ELR (cell line): ENCODE results near the gene ACYP2.
"Not testable (repeated sequence)": the region's sequence is repeated elsewhere in the genome, so short reads cannot be mapped to it uniquely, and the experiment has no call there.

ENCODE experiments used
- DNase-seq: peaks from one replicate; pipeline ENCODE4 v3.0.0-alpha.2; 2015; ENCODE audit warnings: low read depth

ACYP2 gene

GRCh38 chr2:54271843-54272627, 156.6 kb downstream of the ACYP2 start:
- no peak for DNase-seq

DNA sequence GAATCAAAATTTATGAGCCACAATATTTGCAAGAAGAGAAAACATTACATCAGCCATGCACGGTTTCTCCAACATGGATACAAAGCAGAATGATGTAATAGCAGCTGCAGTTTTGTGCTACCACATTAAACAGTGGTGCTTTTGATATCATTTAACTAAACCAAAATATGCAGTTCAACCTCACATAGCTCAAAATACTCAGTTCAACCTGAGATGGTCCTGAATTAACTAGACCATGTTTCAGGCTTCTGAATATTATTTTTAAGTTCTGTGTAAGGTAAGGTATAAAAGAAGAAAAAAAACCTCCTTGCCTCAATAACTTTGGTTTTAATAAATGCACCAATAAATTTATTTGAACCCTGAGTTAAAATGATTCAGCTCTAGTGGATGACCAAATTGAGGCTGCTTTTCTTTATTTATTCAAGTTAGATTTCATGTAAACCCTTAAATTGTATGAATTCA, 159.4 kb downstream of the ACYP2 start:
- DNase-seq = peak; percentile 25

- DNase-seq = no peak
Measured at GRCh38 chr2:54275541-54275940, 160.1 kb downstream of the ACYP2 start.

- DNase-seq = peak; percentile 32
Measured at GRCh38 chr2:54279385-54279784, 164.0 kb downstream of the ACYP2 start.

DNA sequence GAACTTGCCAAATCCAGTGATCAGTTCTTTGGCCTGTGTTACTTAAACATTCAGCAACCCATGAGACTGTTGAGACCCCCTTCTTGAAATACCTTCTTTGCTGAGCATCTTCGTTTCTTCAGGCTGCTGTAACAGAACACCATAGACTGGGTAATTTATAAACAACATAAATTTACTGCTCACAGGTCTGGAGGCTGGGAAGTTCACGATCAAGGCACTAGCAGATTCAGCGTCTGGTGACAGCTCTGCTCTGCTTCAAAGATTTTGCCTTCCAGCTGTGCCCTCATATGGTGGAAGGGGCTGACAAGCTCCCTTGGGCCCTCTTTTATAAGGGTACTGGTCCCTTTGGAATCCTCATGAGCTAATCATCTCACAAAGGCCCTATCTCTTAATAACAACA, 169.4 kb downstream of the ACYP2 start:
- DNase-seq = no peak

DNA sequence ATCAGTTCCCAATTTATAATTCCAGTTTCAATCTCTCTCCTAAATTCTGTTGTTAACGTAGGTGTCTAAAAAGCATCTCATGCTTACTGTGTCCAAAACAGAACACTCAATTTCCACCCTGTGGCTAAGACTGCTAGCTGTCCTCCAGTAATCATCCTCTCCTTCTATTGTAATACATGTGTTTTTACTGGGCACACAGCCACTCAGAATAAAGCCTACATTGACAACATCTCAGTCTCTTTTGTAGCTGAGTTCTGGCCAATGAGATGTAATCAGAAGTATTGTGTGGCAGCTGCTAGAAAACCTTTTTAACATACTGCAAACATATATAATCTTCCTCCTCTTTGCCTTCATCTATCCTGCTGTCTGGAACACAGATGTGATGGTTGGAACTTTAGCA, 170.0 kb downstream of the ACYP2 start:
- DNase-seq = no peak

GRCh38 chr2:54287532-54287931, 172.1 kb downstream of the ACYP2 start:
- DNase-seq = no peak

GRCh38 chr2:54289917-54290316, 174.5 kb downstream of the ACYP2 start:
- DNase-seq = no peak

DNA sequence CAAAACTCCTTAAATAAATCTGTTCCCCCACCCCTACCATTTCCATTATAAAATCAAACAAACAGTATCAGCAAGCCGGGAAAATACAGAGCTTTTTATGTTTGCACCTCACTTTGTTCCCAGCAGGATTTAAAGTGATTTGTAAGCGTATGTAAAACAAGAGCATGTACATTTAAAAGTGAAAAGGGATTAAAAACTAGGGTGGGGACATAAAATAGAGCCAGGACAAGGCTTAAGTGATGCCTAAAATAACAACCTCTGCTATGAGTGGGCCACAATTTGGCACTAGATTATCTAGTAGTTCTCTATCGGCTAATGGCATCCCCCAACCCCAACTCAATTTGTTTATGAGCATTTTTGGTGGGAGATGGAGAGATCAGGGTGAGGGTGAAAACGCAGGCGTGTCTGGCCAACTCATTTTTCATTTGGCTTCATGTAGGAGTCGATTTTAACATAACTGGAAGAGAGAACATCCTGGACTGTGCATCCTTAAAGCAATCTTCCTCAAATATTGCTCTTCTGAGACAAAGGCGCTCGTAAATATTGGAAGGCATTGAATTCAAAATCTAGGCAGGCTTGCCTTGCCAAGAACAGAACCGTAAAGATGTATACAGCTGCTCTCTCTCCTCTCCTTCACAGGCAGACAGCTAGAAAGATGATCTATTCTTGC, 175.1 kb downstream of the ACYP2 start:
- no peak for DNase-seq

DNA sequence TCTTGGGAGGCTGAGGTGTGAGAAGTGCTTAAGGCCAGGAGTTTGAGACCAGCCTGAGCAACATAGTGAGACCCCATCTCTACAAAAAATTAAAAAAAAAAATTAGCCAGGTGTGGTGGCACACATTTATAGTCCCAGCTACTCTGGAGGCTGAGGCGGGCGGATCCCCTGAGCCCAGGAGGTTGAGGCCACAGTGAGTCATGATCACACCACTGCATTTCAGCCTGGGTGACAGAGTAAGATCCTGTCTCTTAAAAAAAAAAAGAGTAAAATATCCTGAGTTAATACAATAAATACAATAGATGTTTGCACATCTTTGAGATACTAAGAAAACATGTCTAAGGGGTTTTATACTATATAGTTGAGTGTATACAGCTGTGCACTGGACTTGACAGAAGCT, 179.2 kb downstream of the ACYP2 start:
- DNase-seq = peak; percentile 17

GRCh38 chr2:54295911-54296310, 180.5 kb downstream of the ACYP2 start:
- DNase-seq = no peak

GRCh38 chr2:54298514-54298913, 183.1 kb downstream of the ACYP2 start:
- no peak for DNase-seq

DNA sequence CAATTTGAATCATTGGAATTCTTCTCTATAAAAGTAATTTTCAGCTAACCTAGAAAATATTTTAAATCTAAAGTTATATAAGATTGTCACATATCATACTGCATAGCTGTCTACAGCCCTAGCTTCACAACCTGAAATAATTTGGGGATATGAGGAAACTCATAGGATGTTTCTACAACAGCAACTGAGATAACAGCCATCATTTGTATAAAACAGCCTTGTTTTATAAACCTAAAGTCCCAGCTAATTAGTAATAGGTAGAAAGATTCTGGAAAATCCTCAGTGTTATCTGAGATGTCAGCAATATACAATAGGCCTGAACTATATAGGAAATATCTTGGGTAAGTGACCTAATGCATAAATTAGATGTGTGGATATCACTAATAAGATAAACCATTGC, 188.2 kb downstream of the ACYP2 start:
- no peak for DNase-seq

DNA sequence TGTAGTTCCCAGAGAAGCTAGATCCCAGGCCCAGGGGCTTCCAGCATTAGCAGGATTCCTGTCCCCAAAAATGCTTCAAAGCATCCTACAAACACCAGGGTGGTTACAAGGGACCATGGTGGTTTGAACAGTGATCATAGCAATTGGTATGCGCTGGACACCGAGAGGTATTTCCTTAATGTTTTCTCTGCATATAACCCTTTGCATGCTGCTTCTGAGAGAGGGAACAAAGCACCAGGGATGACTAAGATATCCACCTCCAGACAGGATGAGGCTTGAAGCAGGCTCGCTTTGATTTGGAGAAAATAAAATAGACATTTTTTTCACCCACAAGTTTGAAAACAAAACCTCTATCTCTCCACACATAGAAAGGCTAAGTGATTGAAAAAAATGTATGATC, 191.1 kb downstream of the ACYP2 start:
- peak; percentile 45 for DNase-seq

- no peak for DNase-seq
Measured at GRCh38 chr2:54308186-54308585, 192.8 kb downstream of the ACYP2 start.

DNA sequence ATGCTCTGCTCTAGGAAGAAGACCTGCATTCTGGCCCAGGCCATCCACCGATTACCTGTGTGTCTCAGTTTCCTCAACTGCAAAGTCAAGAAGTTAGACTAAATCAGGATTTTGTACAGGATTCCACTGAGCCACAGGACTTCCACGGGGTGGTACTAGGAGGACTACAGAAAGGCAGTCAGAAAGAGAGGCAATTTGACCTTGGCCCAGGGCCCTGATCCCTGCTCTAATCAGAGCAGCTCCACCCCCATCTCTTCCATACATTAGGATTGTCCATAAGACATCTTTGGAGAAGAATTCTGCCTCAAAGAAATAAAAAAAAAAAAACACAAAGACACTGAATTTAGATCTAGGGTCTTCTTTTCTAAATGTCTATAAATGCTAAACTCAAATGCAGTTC, 193.4 kb downstream of the ACYP2 start:
- no peak for DNase-seq

- DNase-seq = peak; percentile 44
Measured at GRCh38 chr2:54310311-54310710, 194.9 kb downstream of the ACYP2 start.

DNA sequence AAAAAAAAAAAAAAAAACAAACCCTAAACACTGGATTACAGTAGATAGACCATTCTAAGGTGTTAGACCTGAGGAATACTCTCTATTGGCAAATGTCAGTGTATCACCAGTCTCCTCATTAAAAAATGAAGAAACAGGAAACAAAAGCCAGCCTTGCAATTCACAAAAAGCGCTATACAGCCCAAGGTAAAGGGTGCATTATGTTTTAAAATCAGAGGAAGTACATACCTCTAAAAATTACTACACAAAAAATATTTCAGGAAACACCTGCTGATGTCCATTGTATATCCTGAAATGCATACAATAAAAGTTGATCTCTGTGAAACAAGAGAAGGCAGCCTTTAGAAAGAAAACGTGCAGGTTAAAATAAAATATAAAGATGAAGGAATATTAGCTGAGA, 195.5 kb downstream of the ACYP2 start:
- DNase-seq = no peak

DNA sequence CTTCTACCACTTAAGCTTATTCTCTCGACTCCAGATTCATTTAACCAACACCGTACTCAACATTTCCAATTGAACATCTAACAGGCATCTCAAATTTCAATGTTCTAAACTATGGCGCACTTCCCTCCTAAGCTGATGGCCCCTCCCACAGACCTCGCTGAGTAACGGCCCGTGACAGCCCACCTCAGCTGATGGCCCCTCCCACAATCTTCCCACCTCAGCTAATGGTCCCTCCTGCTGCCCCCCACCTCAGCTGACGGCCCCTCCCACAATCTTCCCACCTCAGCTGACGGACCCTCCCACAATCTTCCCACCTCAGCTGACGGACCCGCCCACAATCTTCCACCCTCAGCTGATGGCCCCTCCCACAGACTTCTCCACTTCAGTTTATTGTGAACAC, 197.7 kb downstream of the ACYP2 start:
- DNase-seq = no peak

DNA sequence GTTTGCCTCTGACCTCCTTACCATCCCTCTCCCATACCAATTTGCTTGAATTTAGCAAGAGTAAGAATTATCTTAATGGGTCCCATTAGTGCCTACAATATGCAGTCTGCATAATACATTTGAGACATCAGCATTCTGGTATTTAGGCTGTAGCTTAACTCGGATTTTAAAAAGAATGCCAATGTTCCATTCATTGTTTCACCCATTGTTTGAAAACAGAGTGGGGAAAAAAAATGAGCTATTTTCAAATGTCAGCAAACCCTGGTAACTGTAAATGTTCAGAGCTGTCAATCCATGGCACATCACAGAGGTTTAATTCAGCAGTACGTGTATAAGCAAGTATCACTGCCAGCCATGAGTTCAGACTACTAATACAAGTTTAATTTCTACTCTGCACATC, 202.6 kb downstream of the ACYP2 start:
- DNase-seq = no peak

GRCh38 chr2:54318821-54319220, 203.4 kb downstream of the ACYP2 start:
- no peak for DNase-seq

GRCh38 chr2:54321047-54321446, 205.6 kb downstream of the ACYP2 start:
- DNase-seq = no peak

- not testable (repeated sequence) for DNase-seq
Measured at GRCh38 chr2:54324517-54324916, 209.1 kb downstream of the ACYP2 start.

DNA sequence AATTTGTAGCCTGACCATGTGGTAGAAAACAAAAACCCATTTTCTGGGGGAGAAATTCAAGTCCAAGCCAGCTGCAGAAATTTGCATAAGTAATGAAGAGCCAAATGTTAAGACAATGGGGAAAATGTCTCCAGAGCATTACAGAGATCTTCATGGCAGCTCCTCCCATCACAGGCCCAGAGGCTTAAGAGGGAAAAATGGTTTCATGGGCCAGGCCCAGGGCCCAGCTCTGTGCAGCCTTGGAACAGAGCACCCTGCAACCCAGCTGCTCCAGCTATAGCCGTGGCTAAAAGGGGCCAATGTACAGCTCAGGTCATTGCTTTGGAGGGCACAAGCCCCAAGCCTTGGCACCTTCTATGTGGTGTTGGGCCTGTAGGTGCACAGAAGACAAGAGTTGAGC, 209.7 kb downstream of the ACYP2 start:
- DNase-seq = no peak
